T-helper 22 cell (primary cell): ENCODE data around the gene CREB3L2.
"Not testable (repeated sequence)": the region's sequence is repeated elsewhere in the genome, so short reads cannot be mapped to it uniquely, and the experiment has no call there.

Experiments
- DNase-seq: peaks from one replicate; pipeline ENCODE4 v3.0.0-alpha.2; 2020; ENCODE audit warnings: low read depth

Gene CREB3L2

GRCh38 chr7:138001529-138002095 lies at the start of gene CREB3L2:
Gene CREB3L2 (minus strand): TSS chr7:138002086. CDS start chr7:138001705, 381 bp downstream.
- DNase-seq, result peak; percentile 54

- DNase-seq, result no peak
These were observed 47.7 kb upstream of the CREB3L2 start for GRCh38 chr7:138049505-138050116.

- no peak for DNase-seq
These were observed 46.0 kb upstream of the CREB3L2 start for GRCh38 chr7:138047907-138048306.

- DNase-seq, result no peak
These were observed 43.0 kb upstream of the CREB3L2 start for GRCh38 chr7:138044897-138045296.

GRCh38 chr7:138040063-138040462 lies 38.2 kb upstream of the CREB3L2 start:
- DNase-seq, result not testable (repeated sequence)

- DNase-seq, result no peak
These were observed 34.2 kb upstream of the CREB3L2 start for GRCh38 chr7:138036135-138036534.

GRCh38 chr7:138033241-138033640 lies 31.4 kb upstream of the CREB3L2 start:
- DNase-seq, result no peak

GRCh38 chr7:138032770-138033169 lies 30.9 kb upstream of the CREB3L2 start:
- no peak for DNase-seq

- no peak for DNase-seq
These were observed 30.3 kb upstream of the CREB3L2 start for GRCh38 chr7:138032186-138032585.

- no peak for DNase-seq
These were observed 28.9 kb upstream of the CREB3L2 start for GRCh38 chr7:138030679-138031351.

GRCh38 chr7:138029941-138030340 lies 28.1 kb upstream of the CREB3L2 start:
- DNase-seq, result no peak

GRCh38 chr7:138029126-138029525 lies 27.2 kb upstream of the CREB3L2 start:
- DNase-seq, result no peak

GRCh38 chr7:138027100-138027499 lies 25.2 kb upstream of the CREB3L2 start:
- no peak for DNase-seq

GRCh38 chr7:138025215-138026186 lies 23.6 kb upstream of the CREB3L2 start:
- DNase-seq, result no peak

GRCh38 chr7:138024765-138025164 lies 22.9 kb upstream of the CREB3L2 start:
- DNase-seq, result no peak

GRCh38 chr7:138024343-138024691 lies 22.4 kb upstream of the CREB3L2 start:
- no peak for DNase-seq

GRCh38 chr7:138023618-138024342 lies 21.9 kb upstream of the CREB3L2 start:
- no peak for DNase-seq

GRCh38 chr7:138021889-138022288 lies 20.0 kb upstream of the CREB3L2 start:
- no peak for DNase-seq

- DNase-seq, result no peak
These were observed 16.1 kb upstream of the CREB3L2 start for GRCh38 chr7:138017992-138018391.

- no peak for DNase-seq
These were observed 13.2 kb upstream of the CREB3L2 start for GRCh38 chr7:138015096-138015495.

GRCh38 chr7:138014686-138015085 lies 12.8 kb upstream of the CREB3L2 start:
- no peak for DNase-seq

GRCh38 chr7:138014201-138014600 lies 12.3 kb upstream of the CREB3L2 start:
- not testable (repeated sequence) for DNase-seq
